Measurements from ENCODE around the gene RCBTB2.

- TF ChIP-seq POLR2AphosphoS5 (IDR thresholded peaks at IDR 0.05; ENCODE audit: low read depth, low read length), result no peak
- TF ChIP-seq TAF1 (IDR thresholded peaks at IDR 0.05; ENCODE audit: borderline replicate concordance, insufficient read depth, low read length), result no peak
- no peak for TF ChIP-seq REST (IDR thresholded peaks at IDR 0.05; ENCODE audit: insufficient read depth in 1 of 2, low read depth in 2 of 2, low read length in 2 of 2)
Observed at GRCh38 chr13:48477191-48477855, 55.6 kb downstream of the RCBTB2 start.
